ENCODE measurements around the gene CEP44.

DNA sequence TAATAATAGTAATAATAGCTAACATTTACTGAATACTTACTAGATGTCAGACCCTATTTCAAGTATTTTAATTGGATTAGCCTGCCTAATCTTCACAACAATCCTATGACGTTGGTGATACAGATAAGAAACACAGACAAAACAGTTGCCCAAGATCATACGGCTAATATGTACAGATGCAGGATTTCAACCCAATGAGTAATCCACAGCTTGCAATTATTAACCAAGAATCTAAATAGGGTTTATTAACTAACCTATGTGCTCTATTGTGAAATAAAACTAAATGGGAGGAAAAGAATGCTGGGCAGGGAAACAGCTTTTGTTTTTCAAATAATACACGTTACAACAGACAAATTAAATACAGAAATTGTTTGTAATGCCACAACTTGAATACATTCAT, 23.6 kb upstream of the CEP44 start:
- TF ChIP-seq, protein P1, sequence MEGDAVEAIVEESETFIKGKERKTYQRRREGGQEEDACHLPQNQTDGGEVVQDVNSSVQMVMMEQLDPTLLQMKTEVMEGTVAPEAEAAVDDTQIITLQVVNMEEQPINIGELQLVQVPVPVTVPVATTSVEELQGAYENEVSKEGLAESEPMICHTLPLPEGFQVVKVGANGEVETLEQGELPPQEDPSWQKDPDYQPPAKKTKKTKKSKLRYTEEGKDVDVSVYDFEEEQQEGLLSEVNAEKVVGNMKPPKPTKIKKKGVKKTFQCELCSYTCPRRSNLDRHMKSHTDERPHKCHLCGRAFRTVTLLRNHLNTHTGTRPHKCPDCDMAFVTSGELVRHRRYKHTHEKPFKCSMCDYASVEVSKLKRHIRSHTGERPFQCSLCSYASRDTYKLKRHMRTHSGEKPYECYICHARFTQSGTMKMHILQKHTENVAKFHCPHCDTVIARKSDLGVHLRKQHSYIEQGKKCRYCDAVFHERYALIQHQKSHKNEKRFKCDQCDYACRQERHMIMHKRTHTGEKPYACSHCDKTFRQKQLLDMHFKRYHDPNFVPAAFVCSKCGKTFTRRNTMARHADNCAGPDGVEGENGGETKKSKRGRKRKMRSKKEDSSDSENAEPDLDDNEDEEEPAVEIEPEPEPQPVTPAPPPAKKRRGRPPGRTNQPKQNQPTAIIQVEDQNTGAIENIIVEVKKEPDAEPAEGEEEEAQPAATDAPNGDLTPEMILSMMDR (IDR thresholded peaks at IDR 0.05) = no peak
- no peak for TF ChIP-seq POLR2A (IDR thresholded peaks at IDR 0.05)

Measured in Peyer's patch (tissue), 4 donors.